ENCODE results near the gene ADISSP. TPM values are rescaled to one million over a fixed set of nuclear protein-coding genes. Genes with fewer than 3 reads are reported as not detected.

Gene ADISSP
- total and polyA plus RNA-seq, 9 of the 15 experiments (the other 6 are each of a cell fraction or from before 2014, with no cell fraction given) = 1.4 to 70.6 (median 23.4) TPM

GRCh38 chr20:3728876-3729275 is 38.7 kb downstream of the ADISSP start:
- H3K4me2 ChIP-seq (ENCODE audit: insufficient read depth, low read length) = no peak overlapping the region
- no peaks in the 10 kb centered on the region for H3K36me3 ChIP-seq (ENCODE audit: control insufficient read depth, insufficient read depth, low read length)
- in situ Hi-C loops (cut with MboI) = no loop called here
- DNase-seq (ENCODE audit: extremely low read depth in 1 of 4, low spot score in 3 of 4) = no peak
- H3K9ac ChIP-seq (ENCODE audit: insufficient read depth in 1 of 2, low read depth in 2 of 2, low read length in 2 of 2) = no peak overlapping the region; a peak in 1 of 4 replicates
- CTCF ChIA-PET (ENCODE audit: low intra/inter-chr PET ratio) = no interaction called here
- no peak for ATAC-seq
- H3K9me1 ChIP-seq (ENCODE audit: control insufficient read depth, insufficient read depth, low read length) = no peaks in the 10 kb centered on the region
- 4% methylated on average over 3 of the region's 3 CpGs for WGBS (ENCODE audit: insufficient coverage, low coverage, missing lambda C conversion rate)
- intact Hi-C loops (cut with micrococcal nuclease) = no loop called here
- peaks cover 8 to 13% of the 10 kb centered on the region in 2 experiments; a peak in 4 of 5 replicates for H3K4me1 ChIP-seq (replicated peaks in 1 of 2; ENCODE audit: control insufficient read depth in 2 of 2, insufficient read depth in 2 of 2, low read length in 2 of 2)
- H3K4me3 ChIP-seq = no peak overlapping the region
- H3K79me2 ChIP-seq (ENCODE audit: control insufficient read depth, insufficient read depth, low read length) = no peaks in the 10 kb centered on the region
- POLR2A ChIA-PET = interaction anchor here (0.6 to 0.9 kb wide), 3 partner anchors 8 to 52 kb away, joined by 3 to 5 read pairs (median 3); partner anchors contain the start of gene SPEF1
- no peaks in the 10 kb centered on the region for H3K9me3 ChIP-seq (replicated peaks; ENCODE audit: control insufficient read depth, insufficient read depth, low read depth, low read length)
- TF ChIP-seq EHMT2 (IDR thresholded peaks at IDR 0.05) (no peak), BCLAF1 (IDR thresholded peaks at IDR 0.05; ENCODE audit: borderline replicate concordance in 1 of 2, control insufficient read depth in 1 of 2, low read depth in 2 of 2, low read length in 1 of 2) (no peak), TFAM (CRISPR knock-in tag; conservative IDR thresholded peaks at IDR 0.05) (no peak), TEAD1 (CRISPR knock-in tag; IDR thresholded peaks at IDR 0.05) (no peak), ZNF232 (CRISPR knock-in tag; IDR thresholded peaks at IDR 0.05) (no peak), ADNP (tag; IDR thresholded peaks at IDR 0.05) (no peak), CREM (IDR thresholded peaks at IDR 0.05; ENCODE audit: low read depth) (no peak), PCBP2 (IDR thresholded peaks at IDR 0.05; ENCODE audit: low read depth, low read length, poor library complexity, severe bottlenecking) (no peak), ZBTB33 (CRISPR knock-in tag; IDR thresholded peaks at IDR 0.05) (no peak), TSHZ1 (CRISPR knock-in tag; IDR thresholded peaks at IDR 0.05) (no peak), THRA (IDR thresholded peaks at IDR 0.05) (no peak)
- no peak overlapping the region for H3K27ac ChIP-seq (ENCODE audit: extremely low read depth, low read depth, low read length)
- no peaks in the 10 kb centered on the region for H4K20me1 ChIP-seq (replicated peaks; ENCODE audit: control insufficient read depth, insufficient read depth, low read length)
- peaks cover 4 to 34% of the 10 kb centered on the region in 2 experiments; a peak in 3 of 5 replicates for H3K27me3 ChIP-seq (ENCODE audit: control insufficient read depth in 2 of 2, insufficient read depth in 2 of 2, low read length in 2 of 2)
- no peak overlapping the region for H2AFZ ChIP-seq (ENCODE audit: low read depth, low read length)
- FAIRE-seq = no peak
- BruUV-seq (replicated peaks) = no TSS peak

All from K562 (cell line).